Kidney (tissue), 14 donors: Measurements from ENCODE around the gene WNT5A. TPM values are rescaled to one million over a fixed set of nuclear protein-coding genes. Genes with fewer than 3 reads are reported as not detected.

ENCODE experiments used
- DNase-seq, 5 donors: peaks; one replicate each; pipeline ENCODE4 v3.0.0-alpha.2; 2013 to 2020
- FAIRE-seq: peaks from 2 replicates; lab custom pipeline; 2012; peaks lifted over from hg19 to GRCh38; lab: Jason Lieb, UNC
- H3K27ac ChIP-seq, 2 donors: one replicate each; pipeline ENCODE4 v1.7.0; 2013; ENCODE audit warnings: low read depth in 2 of 2, low read length in 2 of 2, inconsistent platforms in 1 of 2
- H3K27me3 ChIP-seq: one replicate; pipeline ENCODE4 v1.7.1; 2013; ENCODE audit warnings: low read length, inconsistent platforms; ENCODE audit not compliant: control insufficient read depth, insufficient read depth
- H3K36me3 ChIP-seq, 3 donors: one replicate each; pipeline versions ENCODE4 v1.7.0 to v1.7.1; 2013; ENCODE audit warnings: low read length in 3 of 3, control low read depth in 1 of 3, inconsistent platforms in 1 of 3; ENCODE audit not compliant: insufficient read depth in 3 of 3, control insufficient read depth in 2 of 3
- H3K4me1 ChIP-seq, 3 donors: one replicate each; pipeline versions ENCODE4 v1.7.0 to v1.7.1; 2013; ENCODE audit warnings: low read length in 3 of 3, inconsistent platforms in 1 of 3, low read depth in 1 of 3; ENCODE audit not compliant: control insufficient read depth in 2 of 3, insufficient read depth in 2 of 3
- H3K4me3 ChIP-seq, 3 donors: one replicate each; pipeline versions ENCODE4 v1.7.0 to v1.8.1; 2013; ENCODE audit warnings: low read length in 3 of 3, control low read depth in 1 of 3, inconsistent platforms in 1 of 3
- H3K9ac ChIP-seq, 3 donors: one replicate each; pipeline versions ENCODE4 v1.7.0 to v1.7.1; 2013; ENCODE audit warnings: low read length in 3 of 3, control low read depth in 1 of 3, inconsistent platforms in 1 of 3
- H3K9me3 ChIP-seq, 3 donors: one replicate each; pipeline versions ENCODE4 v1.7.0 to v1.7.1; 2013; ENCODE audit warnings: low read length in 3 of 3, control low read depth in 1 of 3, inconsistent platforms in 1 of 3; ENCODE audit not compliant: control insufficient read depth in 2 of 3, insufficient read depth in 1 of 3
- intact Hi-C: fragments of 100-400 bp; cut with DNase I; formaldehyde crosslinking; loops from one replicate; pipeline ENCODE4 v1.11.1; 2022
- polyA plus RNA-seq: library from polyadenylated mRNA; stranded (reverse); fragments of 350-450 nt; fragmentation: Illumina TruSeq; extraction: RNeasy Lipid Tissue Mini Kit (QIAGEN cat#74804); gene quantifications from one replicate; pipeline ENCODE4 v1.2.3, GENCODE V29; 2014; ENCODE audit warnings: low read depth, low replicate concordance; ENCODE audit not compliant: insufficient read depth
- total RNA-seq: library from RNA; stranded (reverse); fragmentation: NEBNext Ultra II Directional; extraction: Animal tissue kit (Norgen Biotek cat#: 25700); gene quantifications from one replicate; pipeline ENCODE4 v1.2.1, GENCODE V29; 2021
- TF ChIP-seq, protein P1 (sequence below): IDR thresholded peaks from 3 replicates; pipeline ENCODE4 v1.5.1; 2012; ENCODE audit warnings: mild to moderate bottlenecking, moderate library complexity, borderline replicate concordance; ENCODE audit not compliant: insufficient read depth; ENCODE audit errors: extremely low read depth
- donor health status: control.
- donor health status: control.
- donor health status: control.
- donor health status: control.
- donor health status: control.
- donor health status: DM: yes; HTN: yes; CAD: no.
- donor health status: Normal renal cell carcinoma (clear cell type).

The WNT5A gene
- total and polyA plus RNA-seq, 2 donors from 2014 or later: 0.67 to 9.9 TPM

DNA sequence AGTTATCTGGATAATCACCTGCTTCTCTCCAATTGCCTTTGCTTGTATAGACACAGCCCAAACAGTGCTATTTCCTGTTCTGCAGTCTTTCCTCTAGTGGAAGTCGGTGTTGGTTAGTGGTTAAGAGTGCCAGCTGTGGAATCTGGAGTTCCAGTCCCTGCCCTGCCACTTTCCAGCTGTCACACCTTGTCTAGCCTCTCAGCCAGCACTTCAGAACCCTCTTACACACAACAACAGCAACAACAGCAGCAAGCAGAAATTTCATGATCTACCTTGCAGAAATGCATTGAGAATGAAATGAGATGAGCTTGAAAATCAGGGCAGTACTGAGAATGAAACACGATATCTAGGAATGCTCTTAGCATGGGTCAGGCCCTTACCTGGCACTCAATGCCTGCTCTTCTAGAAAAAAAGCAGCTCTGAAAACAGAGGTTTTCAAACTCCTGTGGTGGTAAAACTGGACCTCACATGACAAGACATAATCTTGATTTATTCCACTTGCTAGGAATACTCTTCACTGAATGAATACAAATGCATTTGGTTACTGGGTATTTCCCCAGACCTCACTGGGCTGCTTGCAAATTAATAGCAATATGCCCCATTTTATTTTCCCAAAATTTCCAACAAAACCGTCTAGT lies 3.3 kb upstream of the WNT5A start:
- no peaks in the 10 kb centered on the region for H3K9me3 ChIP-seq
- H3K4me3 ChIP-seq: no peak overlapping the region
- H3K36me3 ChIP-seq: no peaks in the 10 kb centered on the region
- intact Hi-C loops: no loop called here
- DNase-seq (peak in 2 of 5 donors; percentile 10 to 33), FAIRE-seq (no peak)
- no peak overlapping the region for H3K27ac ChIP-seq
- no peaks in the 10 kb centered on the region for H3K27me3 ChIP-seq
- no peak overlapping the region for H3K9ac ChIP-seq
- peaks cover 0 to 12% (median 4%) of the 10 kb centered on the region in 3 donors for H3K4me1 ChIP-seq
- TF ChIP-seq, protein P1, sequence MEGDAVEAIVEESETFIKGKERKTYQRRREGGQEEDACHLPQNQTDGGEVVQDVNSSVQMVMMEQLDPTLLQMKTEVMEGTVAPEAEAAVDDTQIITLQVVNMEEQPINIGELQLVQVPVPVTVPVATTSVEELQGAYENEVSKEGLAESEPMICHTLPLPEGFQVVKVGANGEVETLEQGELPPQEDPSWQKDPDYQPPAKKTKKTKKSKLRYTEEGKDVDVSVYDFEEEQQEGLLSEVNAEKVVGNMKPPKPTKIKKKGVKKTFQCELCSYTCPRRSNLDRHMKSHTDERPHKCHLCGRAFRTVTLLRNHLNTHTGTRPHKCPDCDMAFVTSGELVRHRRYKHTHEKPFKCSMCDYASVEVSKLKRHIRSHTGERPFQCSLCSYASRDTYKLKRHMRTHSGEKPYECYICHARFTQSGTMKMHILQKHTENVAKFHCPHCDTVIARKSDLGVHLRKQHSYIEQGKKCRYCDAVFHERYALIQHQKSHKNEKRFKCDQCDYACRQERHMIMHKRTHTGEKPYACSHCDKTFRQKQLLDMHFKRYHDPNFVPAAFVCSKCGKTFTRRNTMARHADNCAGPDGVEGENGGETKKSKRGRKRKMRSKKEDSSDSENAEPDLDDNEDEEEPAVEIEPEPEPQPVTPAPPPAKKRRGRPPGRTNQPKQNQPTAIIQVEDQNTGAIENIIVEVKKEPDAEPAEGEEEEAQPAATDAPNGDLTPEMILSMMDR: no peak

DNA sequence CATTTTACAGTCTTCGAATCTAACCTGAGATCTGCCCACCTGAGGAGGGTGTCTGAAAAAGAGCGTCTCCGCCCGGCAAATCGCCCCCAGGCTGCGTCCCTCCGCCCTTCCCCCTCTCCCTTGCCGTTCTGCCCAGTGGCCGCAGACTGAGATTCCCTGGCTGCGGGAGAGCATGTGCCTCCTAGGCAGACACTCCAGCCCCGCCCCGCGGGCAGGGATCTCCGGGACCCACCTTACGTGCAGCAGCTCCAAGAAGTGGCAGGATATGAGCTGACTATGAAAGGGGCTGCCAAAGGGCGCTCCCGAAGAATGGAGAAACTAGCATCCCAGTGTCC lies 2.7 kb upstream of the WNT5A start:
- DNase-seq (peak; percentile 52 to 72 (median 63)), FAIRE-seq (no peak)
- H3K27ac ChIP-seq: no peak overlapping the region
- H3K9ac ChIP-seq: no peak overlapping the region
- intact Hi-C loops: no loop called here
- H3K4me3 ChIP-seq: peak overlapping the region in 2 of 3 donors; percentile 17 to 21
- H3K4me1 ChIP-seq: peaks cover 0 to 15% (median 4%) of the 10 kb centered on the region in 3 donors
- H3K36me3 ChIP-seq: no peaks in the 10 kb centered on the region
- TF ChIP-seq, protein P1: no peak
- no peaks in the 10 kb centered on the region for H3K27me3 ChIP-seq
- no peaks in the 10 kb centered on the region for H3K9me3 ChIP-seq

DNA sequence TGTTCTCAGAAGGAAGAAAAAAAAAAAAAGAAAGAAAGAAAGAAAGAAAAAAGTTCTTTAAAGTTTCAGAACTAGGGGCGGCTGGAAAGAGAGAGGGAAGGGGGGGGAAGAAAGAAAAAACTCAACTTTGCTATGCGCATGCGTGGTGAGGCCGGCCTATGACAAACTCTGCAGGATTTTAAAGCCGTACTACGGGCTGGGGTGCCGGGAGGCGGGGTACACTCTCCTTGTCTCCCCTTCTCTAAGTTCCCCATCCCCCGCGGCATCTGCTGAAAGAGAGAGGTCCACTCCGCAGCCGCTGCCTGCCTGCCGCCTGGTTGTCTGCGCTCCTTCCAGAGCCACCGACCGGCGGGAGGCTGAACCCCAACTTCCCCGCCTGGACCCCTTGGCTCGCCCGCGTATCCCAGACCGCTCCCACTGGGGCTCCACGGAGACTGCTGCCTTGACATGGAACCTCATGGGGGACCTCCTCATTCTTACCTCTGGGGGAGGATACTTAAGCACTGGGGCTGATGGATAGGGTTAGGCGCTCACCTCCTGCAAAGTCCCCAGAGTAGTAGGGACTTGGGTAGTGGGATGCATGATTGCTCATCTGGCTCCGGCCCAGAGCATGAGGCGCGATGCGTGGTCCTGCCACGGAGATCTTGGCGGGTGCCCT lies 1.4 kb upstream of the WNT5A start:
- Histone ChIP-seq H3K4me3 (peak overlapping the region; percentile 47 to 69 (median 67)), H3K27ac (no peak overlapping the region), H3K9ac (peak overlapping the region in 2 of 3 donors; percentile 27 to 55), H3K4me1 (peaks cover 0 to 17% (median 4%) of the 10 kb centered on the region in 3 donors), H3K36me3 (no peaks in the 10 kb centered on the region), H3K9me3 (no peaks in the 10 kb centered on the region), H3K27me3 (no peaks in the 10 kb centered on the region)
- TF ChIP-seq, protein P1: no peak
- FAIRE-seq (no peak), DNase-seq (peak; percentile 78 to 95 (median 89))
- intact Hi-C loops: no loop called here
